ENCODE results near the gene MAPK4. TPM values are rescaled to one million over a fixed set of nuclear protein-coding genes. Genes with fewer than 3 reads are reported as not detected.

MAPK4 gene
- total RNA-seq, 6 experiments from 2014 or later = not detected

DNA sequence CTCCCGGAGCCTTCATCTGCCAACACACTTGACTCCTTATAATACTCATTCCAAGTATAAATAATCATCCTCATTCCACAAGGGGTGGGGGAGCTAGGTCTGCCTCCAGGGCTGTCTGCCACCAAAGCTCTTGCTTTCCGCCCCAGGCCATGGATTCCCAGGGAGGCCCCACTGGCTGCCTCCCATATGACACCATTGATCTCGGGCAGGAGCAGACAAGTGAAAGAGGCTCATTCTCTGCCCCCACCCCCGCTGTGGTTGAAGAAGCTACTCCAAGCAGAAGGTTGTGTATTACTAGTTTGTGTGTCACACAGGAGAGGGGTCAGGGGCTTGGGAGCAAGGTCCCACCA lies 160.4 kb downstream of the MAPK4 start:
- TF ChIP-seq, protein P1, sequence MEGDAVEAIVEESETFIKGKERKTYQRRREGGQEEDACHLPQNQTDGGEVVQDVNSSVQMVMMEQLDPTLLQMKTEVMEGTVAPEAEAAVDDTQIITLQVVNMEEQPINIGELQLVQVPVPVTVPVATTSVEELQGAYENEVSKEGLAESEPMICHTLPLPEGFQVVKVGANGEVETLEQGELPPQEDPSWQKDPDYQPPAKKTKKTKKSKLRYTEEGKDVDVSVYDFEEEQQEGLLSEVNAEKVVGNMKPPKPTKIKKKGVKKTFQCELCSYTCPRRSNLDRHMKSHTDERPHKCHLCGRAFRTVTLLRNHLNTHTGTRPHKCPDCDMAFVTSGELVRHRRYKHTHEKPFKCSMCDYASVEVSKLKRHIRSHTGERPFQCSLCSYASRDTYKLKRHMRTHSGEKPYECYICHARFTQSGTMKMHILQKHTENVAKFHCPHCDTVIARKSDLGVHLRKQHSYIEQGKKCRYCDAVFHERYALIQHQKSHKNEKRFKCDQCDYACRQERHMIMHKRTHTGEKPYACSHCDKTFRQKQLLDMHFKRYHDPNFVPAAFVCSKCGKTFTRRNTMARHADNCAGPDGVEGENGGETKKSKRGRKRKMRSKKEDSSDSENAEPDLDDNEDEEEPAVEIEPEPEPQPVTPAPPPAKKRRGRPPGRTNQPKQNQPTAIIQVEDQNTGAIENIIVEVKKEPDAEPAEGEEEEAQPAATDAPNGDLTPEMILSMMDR (IDR thresholded peaks at IDR 0.05) = no peak
- no peaks in the 10 kb centered on the region; the same call in 1 of the 2 replicates for H3K4me1 Mint-ChIP-seq (ENCODE audit: low read depth)
- no peak overlapping the region for H3K27ac Mint-ChIP-seq
- 0 out of 2 replicates have a peak, but pooled peaks cover 5% of the 10 kb centered on the region for H3K36me3 Mint-ChIP-seq (ENCODE audit: low read depth)
- H3K9me3 Mint-ChIP-seq = peaks cover 60% of the 10 kb centered on the region
- no peak for DNase-seq
- peaks cover 2% of the 10 kb centered on the region for H3K27me3 Mint-ChIP-seq (ENCODE audit: insufficient read depth)
- no peak overlapping the region for H3K4me3 Mint-ChIP-seq

DNA sequence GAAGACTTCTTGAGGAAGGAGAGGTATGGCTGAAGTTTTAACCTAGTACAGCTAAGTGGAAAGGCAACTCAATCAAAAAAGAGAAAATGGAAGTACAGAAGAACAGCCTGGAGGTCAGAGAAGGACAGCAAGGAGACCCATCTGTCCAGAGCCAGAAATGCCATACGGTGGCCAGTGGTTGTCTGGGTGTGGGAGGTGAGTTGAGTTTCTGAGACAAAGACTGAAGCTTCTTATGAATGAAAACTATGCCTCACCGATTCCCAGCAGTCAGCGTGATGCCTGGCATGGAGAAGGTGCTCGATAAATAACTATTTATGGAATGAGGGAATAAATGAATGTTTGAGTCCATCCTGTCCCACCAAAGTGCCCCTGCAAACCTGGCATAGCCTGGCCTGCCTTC lies 161.1 kb downstream of the MAPK4 start:
- Mint-ChIP-seq H3K27ac (no peak overlapping the region), H3K36me3 (ENCODE audit: low read depth) (0 out of 2 replicates have a peak, but pooled peaks cover 5% of the 10 kb centered on the region), H3K4me3 (no peak overlapping the region), H3K4me1 (ENCODE audit: low read depth) (no peaks in the 10 kb centered on the region; the same call in 1 of the 2 replicates), H3K9me3 (peaks cover 62% of the 10 kb centered on the region), H3K27me3 (ENCODE audit: insufficient read depth) (peaks cover 2% of the 10 kb centered on the region)
- DNase-seq = no peak
- TF ChIP-seq, protein P1 (IDR thresholded peaks at IDR 0.05) = no peak

- Mint-ChIP-seq H3K9me3 (peaks cover 59% of the 10 kb centered on the region), H3K27me3 (ENCODE audit: insufficient read depth) (peaks cover 2% of the 10 kb centered on the region; the same call in 1 of the 2 replicates), H3K4me3 (no peak overlapping the region), H3K36me3 (ENCODE audit: low read depth) (0 out of 2 replicates have a peak, but pooled peaks cover 5% of the 10 kb centered on the region), H3K4me1 (ENCODE audit: low read depth) (no peaks in the 10 kb centered on the region; the same call in 1 of the 2 replicates), H3K27ac (no peak overlapping the region)
- DNase-seq = no peak
- TF ChIP-seq, protein P1 (IDR thresholded peaks at IDR 0.05) = no peak
Measured at GRCh38 chr18:50721451-50722120, 161.7 kb downstream of the MAPK4 start.

DNA sequence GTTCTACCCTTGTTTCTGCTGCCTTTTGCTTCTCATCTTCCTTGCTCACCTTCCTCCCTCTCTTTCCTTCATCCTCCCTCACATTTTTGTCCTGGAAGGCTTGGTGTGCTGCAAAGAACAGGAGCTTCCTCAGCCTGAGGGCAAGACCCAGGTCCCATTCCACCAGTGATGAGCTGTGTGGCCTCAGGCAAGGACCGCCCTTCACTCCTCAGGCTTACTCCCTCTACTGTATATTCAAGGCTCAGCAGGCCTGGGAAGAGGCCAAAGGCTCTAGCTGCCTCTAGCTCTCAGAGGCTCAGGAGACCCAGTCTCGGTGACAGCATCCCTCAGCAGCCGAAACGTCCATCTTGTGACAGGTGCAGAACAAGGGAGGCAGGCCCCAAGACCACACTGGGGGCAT lies 162.4 kb downstream of the MAPK4 start:
- Mint-ChIP-seq H3K36me3 (ENCODE audit: low read depth) (0 out of 2 replicates have a peak, but pooled peaks cover 5% of the 10 kb centered on the region), H3K4me1 (ENCODE audit: low read depth) (no peaks in the 10 kb centered on the region), H3K27ac (no peak overlapping the region), H3K9me3 (peaks cover 57% of the 10 kb centered on the region), H3K4me3 (no peak overlapping the region), H3K27me3 (ENCODE audit: insufficient read depth) (peaks cover 2% of the 10 kb centered on the region; the same call in 1 of the 2 replicates)
- no peak for DNase-seq
- TF ChIP-seq, protein P1 (IDR thresholded peaks at IDR 0.05) = no peak

GRCh38 chr18:50724751-50725151 lies 164.9 kb downstream of the MAPK4 start:
- H3K4me3 Mint-ChIP-seq = no peak overlapping the region
- no peak for DNase-seq
- peaks cover 2% of the 10 kb centered on the region; the same call in 1 of the 2 replicates for H3K27me3 Mint-ChIP-seq (ENCODE audit: insufficient read depth)
- TF ChIP-seq, protein P1 (IDR thresholded peaks at IDR 0.05) = no peak
- peaks cover 45% of the 10 kb centered on the region for H3K9me3 Mint-ChIP-seq
- 0 out of 2 replicates have a peak, but pooled peaks cover 5% of the 10 kb centered on the region for H3K36me3 Mint-ChIP-seq (ENCODE audit: low read depth)
- no peaks in the 10 kb centered on the region for H3K4me1 Mint-ChIP-seq (ENCODE audit: low read depth)
- H3K27ac Mint-ChIP-seq = no peak overlapping the region

All from HFFc6 (cell line).